HL-60 (cell line): ENCODE results near the gene EPB41L2.

Experiments
- CTCF ChIP-seq: IDR thresholded peaks from one replicate; pipeline ENCODE4 v1.5.1; 2011; ENCODE audit warnings: low read length, control low read depth, inconsistent platforms; ENCODE audit not compliant: insufficient read depth
- GABPA ChIP-seq: IDR thresholded peaks from 2 replicates; pipeline ENCODE4 v1.6.1; 2012; ENCODE audit warnings: low read depth
- POLR2AphosphoS5 ChIP-seq: IDR thresholded peaks from 2 replicates; pipeline ENCODE4 v1.6.1; 2012; ENCODE audit warnings: low read depth
- REST ChIP-seq: IDR thresholded peaks from 2 replicates; pipeline ENCODE4 v1.6.1; 2012; ENCODE audit warnings: low read depth; ENCODE audit not compliant: insufficient replicate concordance
- SPI1 ChIP-seq: IDR thresholded peaks from 2 replicates; pipeline ENCODE4 v1.6.1; 2012; ENCODE audit warnings: low read depth, mild to moderate bottlenecking, borderline replicate concordance

GRCh38 chr6:131045139-131045538 is 17.9 kb downstream of the EPB41L2 start:
- no peak for TF ChIP-seq CTCF
- no peak for TF ChIP-seq REST
- TF ChIP-seq POLR2AphosphoS5, result no peak
- no peak for TF ChIP-seq GABPA
- TF ChIP-seq SPI1, result no peak
